Pancreas (tissue), 10 donors: ENCODE results near the gene KCTD8. TPM values are rescaled to one million over a fixed set of nuclear protein-coding genes. Genes with fewer than 3 reads are reported as not detected.

Source experiments
- ATAC-seq, 4 donors: fragments of 200-7000 bp; cut with Tn5 transposase; one replicate each; pipeline versions ENCODE4 v1.8.0 to v1.9.1; 2020; ENCODE audit warnings: mild to moderate bottlenecking in 4 of 4, moderate library complexity in 4 of 4
- DNase-seq, 6 donors: peaks; one replicate each; pipeline ENCODE4 v3.0.0-alpha.2; 2020
- FAIRE-seq: peaks from 2 replicates; lab custom pipeline; 2012; peaks lifted over from hg19 to GRCh38; lab: Jason Lieb, UNC
- H3K27ac ChIP-seq, 4 donors: fragments of 200-600 bp; sonication (generic); 1 replicate in 3 of 4; 2 replicates in 1 of 4; pipeline versions ENCODE4 v1.5.0 to v1.8.0; 2020
- H3K27me3 ChIP-seq, 4 donors: fragments of 200-600 bp; one replicate each; pipeline ENCODE4 v1.8.0; 2021
- H3K36me3 ChIP-seq, 3 donors: fragments of 200-600 bp; sonication (generic) in 1 of 3; one replicate each; pipeline versions ENCODE4 v1.5.0 to v1.8.0; 2020 to 2021
- H3K4me1 ChIP-seq, 3 donors: fragments of 200-600 bp; one replicate each; pipeline ENCODE4 v1.8.0; 2021
- H3K4me3 ChIP-seq, 4 donors: fragments of 200-600 bp; sonication (generic) in 2 of 4; one replicate each; pipeline versions ENCODE4 v1.5.0 to v1.8.0; 2020 to 2021
- H3K9me3 ChIP-seq, 4 donors: fragments of 200-600 bp; one replicate each; pipeline ENCODE4 v1.8.0; 2021
- WGBS, 2 donors: extraction: QIAGEN DNeasy Blood & Tissue Kit; methylation state at CpG; one replicate each; pipeline ENCODE4 v1.1.7; 2013; 5-methylcytosine and 5-hydroxymethylcytosine counted together
- intact Hi-C, 3 donors: fragments of 100-400 bp; cut with DNase I; formaldehyde crosslinking; loops; one replicate each; pipeline versions ENCODE4 v1.11.1 to v1.14.2; 2022
- polyA plus RNA-seq, 2 donors: library from polyadenylated mRNA; stranded (reverse); fragments of 200-250 nt; gene quantifications; one replicate each; pipeline ENCODE4 v1.2.3, GENCODE V29; 2013
- total RNA-seq, 6 donors: library from RNA; stranded (reverse); fragmentation: NEBNext Ultra II Directional in 4 of 6; extraction: Animal tissue kit (Norgen Biotek cat#: 25700) in 4 of 6; gene quantifications; one replicate each; pipeline versions ENCODE4 v1.2.1 to v1.2.4, GENCODE V29; 2021 to 2023
- TF ChIP-seq, protein P1 (sequence below), 4 donors: fragments of 200-600 bp; sonication (generic) in 3 of 4; IDR thresholded peaks; one replicate each; pipeline versions ENCODE4 v1.5.0 to v1.8.0; 2021; ENCODE audit warnings: antibody characterized with exemption in 4 of 4
- donor health status: healthy with polysubstance abuse.
- donor health status: DM: no; HTN: no; CAD: no; lungs with moderate emphysema.
- donor health status: DM: no; HTN: no; CAD: no.
- donor health status: control.
- donor health status: control.
- donor health status: Bipolar disorder and iron deficiency.
- donor health status: DM: yes; HTN: yes; CAD: no.
- donor health status: DM: no; HTN: no; CAD: no.
- donor health status: DM: no; HTN: no; CAD: no.
- donor health status: DM: yes; HTN: yes; CAD: no.

The KCTD8 gene
- total and polyA plus RNA-seq, 8 donors, result 0.09 to 1.1 (median 0.25) TPM

DNA sequence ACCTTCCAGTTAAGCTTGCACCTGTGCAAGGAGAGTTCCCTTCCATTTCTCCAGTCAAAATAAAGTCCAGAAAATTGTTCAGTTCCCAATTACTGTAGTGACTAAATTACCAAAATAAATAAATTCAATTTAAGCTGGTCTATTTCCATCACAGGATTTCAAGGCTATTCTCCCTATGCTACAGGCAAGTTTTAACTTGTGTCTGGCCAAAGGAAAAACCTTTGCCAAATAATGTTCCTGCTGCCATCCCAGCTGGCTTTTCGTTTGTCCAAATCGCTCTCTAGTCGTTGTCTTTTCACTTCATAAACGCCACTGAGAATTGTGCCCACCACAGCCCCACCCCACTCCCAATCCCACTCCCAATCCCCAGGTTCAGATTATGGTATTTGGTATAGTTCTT, 2.4 kb downstream of the KCTD8 start:
- H3K9me3 ChIP-seq, result no peaks in the 10 kb centered on the region
- intact Hi-C loops, result no loop called here
- ATAC-seq, result no peak
- DNase-seq, result no peak
- no peak overlapping the region for H3K27ac ChIP-seq
- TF ChIP-seq, protein P1, sequence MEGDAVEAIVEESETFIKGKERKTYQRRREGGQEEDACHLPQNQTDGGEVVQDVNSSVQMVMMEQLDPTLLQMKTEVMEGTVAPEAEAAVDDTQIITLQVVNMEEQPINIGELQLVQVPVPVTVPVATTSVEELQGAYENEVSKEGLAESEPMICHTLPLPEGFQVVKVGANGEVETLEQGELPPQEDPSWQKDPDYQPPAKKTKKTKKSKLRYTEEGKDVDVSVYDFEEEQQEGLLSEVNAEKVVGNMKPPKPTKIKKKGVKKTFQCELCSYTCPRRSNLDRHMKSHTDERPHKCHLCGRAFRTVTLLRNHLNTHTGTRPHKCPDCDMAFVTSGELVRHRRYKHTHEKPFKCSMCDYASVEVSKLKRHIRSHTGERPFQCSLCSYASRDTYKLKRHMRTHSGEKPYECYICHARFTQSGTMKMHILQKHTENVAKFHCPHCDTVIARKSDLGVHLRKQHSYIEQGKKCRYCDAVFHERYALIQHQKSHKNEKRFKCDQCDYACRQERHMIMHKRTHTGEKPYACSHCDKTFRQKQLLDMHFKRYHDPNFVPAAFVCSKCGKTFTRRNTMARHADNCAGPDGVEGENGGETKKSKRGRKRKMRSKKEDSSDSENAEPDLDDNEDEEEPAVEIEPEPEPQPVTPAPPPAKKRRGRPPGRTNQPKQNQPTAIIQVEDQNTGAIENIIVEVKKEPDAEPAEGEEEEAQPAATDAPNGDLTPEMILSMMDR (IDR thresholded peaks at IDR 0.05), result no peak
- FAIRE-seq, result no peak
- H3K4me3 ChIP-seq, result no peak overlapping the region
- peaks cover 0 to 42% (median 10%) of the 10 kb centered on the region in 4 donors for H3K27me3 ChIP-seq
- 5 to 8% methylated on average over 4 of the region's 4 CpGs for WGBS, 2 donors
- H3K4me1 ChIP-seq, result peaks cover 0 to 7% (median 4%) of the 10 kb centered on the region in 3 donors
- H3K36me3 ChIP-seq, result no peaks in the 10 kb centered on the region

DNA sequence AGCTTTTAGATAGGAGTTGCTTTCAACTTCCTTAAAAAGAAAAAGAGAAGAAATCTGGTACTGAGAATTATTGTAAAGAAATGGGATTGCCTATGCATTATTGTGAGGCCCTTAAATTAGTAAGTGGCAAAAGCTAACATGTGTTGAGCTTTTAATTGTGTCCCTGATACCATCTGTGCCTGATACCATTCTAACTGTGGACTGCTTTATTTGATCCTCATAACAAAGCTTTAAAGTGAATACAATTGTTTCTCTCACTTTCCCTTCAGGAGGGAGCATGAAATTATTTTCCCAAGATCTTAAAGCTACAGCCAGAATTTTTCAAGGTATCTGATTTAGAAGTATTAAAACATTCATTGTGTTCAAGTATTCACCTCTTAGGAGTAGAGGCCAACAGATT, 9.9 kb downstream of the KCTD8 start:
- Histone ChIP-seq H3K27ac (no peak overlapping the region), H3K4me1 (no peaks in the 10 kb centered on the region), H3K4me3 (no peak overlapping the region), H3K27me3 (peaks cover 0 to 21% (median 2%) of the 10 kb centered on the region in 4 donors), H3K36me3 (no peaks in the 10 kb centered on the region), H3K9me3 (no peaks in the 10 kb centered on the region)
- ATAC-seq, result no peak
- no peak for FAIRE-seq
- TF ChIP-seq, protein P1 (IDR thresholded peaks at IDR 0.05), result no peak
- intact Hi-C loops, result no loop called here
- no peak for DNase-seq

DNA sequence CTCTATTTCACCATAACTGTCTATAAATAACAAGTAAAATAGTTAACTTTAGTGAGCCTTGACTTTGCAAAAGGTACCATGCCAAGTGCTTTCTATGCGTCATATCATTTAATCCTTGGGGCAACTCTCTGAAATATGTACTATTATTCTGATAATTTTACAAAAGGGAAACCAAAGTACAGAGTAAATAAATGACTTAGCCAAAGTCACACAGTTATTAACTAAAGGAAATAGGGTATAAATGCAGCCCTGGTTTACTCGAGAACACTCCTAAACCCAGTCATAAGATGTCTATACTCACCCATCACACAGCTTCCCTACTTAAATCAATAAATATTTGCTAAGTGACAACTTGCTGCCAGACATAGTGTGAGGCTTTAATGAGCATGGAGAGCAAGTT, 14.4 kb downstream of the KCTD8 start:
- Histone ChIP-seq H3K9me3 (no peaks in the 10 kb centered on the region), H3K36me3 (no peaks in the 10 kb centered on the region), H3K4me1 (no peaks in the 10 kb centered on the region), H3K27ac (no peak overlapping the region), H3K27me3 (no peaks in the 10 kb centered on the region), H3K4me3 (no peak overlapping the region)
- TF ChIP-seq, protein P1 (IDR thresholded peaks at IDR 0.05), result no peak
- intact Hi-C loops, result no loop called here
- 46 to 49% methylated on average over 2 of the region's 2 CpGs for WGBS, 2 donors
- ATAC-seq (peak in 1 of 4 donors; percentile 23), FAIRE-seq (no peak), DNase-seq (no peak)

GRCh38 chr4:44425614-44426208, 22.9 kb downstream of the KCTD8 start:
- no peaks in the 10 kb centered on the region for H3K9me3 ChIP-seq
- H3K27me3 ChIP-seq, result no peaks in the 10 kb centered on the region
- H3K4me1 ChIP-seq, result no peaks in the 10 kb centered on the region
- FAIRE-seq (no peak), ATAC-seq (no peak), DNase-seq (no peak)
- H3K36me3 ChIP-seq, result no peaks in the 10 kb centered on the region
- TF ChIP-seq, protein P1 (IDR thresholded peaks at IDR 0.05), result no peak
- no peak overlapping the region for H3K4me3 ChIP-seq
- H3K27ac ChIP-seq, result no peak overlapping the region
- WGBS, 2 donors, result 36 to 40% methylated on average over 2 of the region's 2 CpGs
- intact Hi-C loops, result no loop called here

DNA sequence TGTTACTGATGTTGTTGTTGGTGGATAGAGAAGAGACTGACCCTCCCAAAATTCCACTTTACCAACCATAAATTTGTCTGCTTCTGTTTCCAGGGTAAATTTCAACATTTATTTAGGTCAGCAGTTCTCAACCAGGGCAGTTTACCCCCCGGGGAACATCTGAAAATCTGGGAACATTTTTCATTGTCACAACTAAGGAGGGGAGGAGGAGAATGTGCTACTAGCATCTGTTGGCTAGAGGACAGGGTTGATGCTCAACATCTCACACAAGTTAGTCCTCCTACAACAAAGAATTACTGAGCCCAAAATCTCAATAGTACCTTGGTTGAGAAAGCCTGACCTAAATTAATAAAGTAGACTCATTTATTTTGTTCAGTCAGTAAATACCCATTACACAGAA, 25.7 kb downstream of the KCTD8 start:
- Histone ChIP-seq H3K4me3 (no peak overlapping the region), H3K27me3 (no peaks in the 10 kb centered on the region), H3K4me1 (no peaks in the 10 kb centered on the region), H3K36me3 (no peaks in the 10 kb centered on the region), H3K9me3 (no peaks in the 10 kb centered on the region), H3K27ac (no peak overlapping the region)
- TF ChIP-seq, protein P1 (IDR thresholded peaks at IDR 0.05), result no peak
- FAIRE-seq (no peak), ATAC-seq (no peak), DNase-seq (no peak)
- WGBS, 2 donors, result 36% methylated on average over 1 of the region's 1 CpG
- intact Hi-C loops, result no loop called here
